Activated CD4-positive, alpha-beta T cell treated with anti-CD3 and anti-CD28 coated beads, Interleukin-2, amount 50 U/mL, for 16 hours (primary cell): ENCODE measurements around the gene RASSF10.
A peak's percentile ranks its signal among the peaks of the same experiment; 100 is the strongest.
"Not testable (repeated sequence)": the region's sequence is repeated elsewhere in the genome, so short reads cannot be mapped to it uniquely, and the experiment has no call there.

Source experiments
- DNase-seq: peaks from one replicate; pipeline ENCODE4 v3.0.0-alpha.2; 2020

The RASSF10 gene

DNA sequence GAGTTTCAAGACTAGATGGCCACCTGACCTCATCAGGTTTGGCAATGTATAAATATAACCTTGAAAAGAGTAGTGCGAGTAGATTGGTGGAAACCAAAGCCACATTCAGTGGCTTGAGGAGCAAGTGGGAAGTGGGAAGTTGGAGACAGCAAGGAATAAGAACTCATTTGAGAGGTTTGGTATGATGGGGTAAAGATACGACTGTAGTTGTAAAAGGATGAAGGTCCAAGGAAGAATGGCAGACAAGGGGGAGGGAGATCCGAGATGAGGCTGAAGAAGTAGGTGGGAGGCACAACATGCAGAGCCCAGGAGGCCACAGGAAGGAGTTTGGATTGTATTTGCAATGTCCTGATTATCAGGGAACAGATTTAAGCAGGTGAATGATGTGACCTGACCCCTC lies 20.8 kb downstream of the RASSF10 start:
- DNase-seq = no peak

DNA sequence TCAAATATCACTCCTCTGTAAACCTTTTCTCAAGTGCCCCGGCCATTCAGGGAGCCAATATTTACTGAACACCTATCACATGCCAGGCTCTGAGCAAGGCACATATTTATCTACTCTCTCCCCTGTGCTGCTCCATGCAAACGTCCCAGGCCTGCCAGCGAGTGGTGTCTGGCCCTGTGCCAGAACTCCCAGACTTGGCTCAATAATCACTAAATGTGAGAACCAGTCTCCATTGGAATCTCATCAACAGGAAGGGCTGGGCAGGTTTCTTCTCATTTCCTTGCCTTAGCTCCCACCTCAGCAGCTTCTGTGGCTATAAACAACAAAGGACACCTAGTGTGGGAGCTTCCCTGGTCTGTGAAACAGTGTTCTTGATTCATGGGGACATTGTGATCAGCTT lies 21.7 kb downstream of the RASSF10 start:
- DNase-seq = no peak

DNA sequence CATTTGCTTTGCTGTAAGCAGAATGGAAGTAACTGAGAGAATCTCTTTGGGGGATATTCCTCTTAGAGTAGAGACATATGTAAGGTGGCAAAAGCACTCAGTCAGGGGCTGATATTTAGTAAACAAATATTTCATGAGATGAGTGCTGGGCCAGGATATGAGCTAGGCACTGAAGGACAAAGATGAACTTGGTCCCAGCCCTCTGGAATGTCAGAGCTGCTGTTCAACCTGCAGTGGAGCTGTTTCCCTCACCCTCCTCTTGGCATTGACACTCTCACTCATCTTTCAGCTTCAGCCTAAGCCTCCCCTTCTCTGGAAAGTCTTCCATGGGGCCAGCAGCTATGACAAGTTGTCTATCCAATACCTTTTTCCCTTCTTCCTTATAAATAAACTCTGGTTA lies 22.2 kb downstream of the RASSF10 start:
- DNase-seq = no peak

DNA sequence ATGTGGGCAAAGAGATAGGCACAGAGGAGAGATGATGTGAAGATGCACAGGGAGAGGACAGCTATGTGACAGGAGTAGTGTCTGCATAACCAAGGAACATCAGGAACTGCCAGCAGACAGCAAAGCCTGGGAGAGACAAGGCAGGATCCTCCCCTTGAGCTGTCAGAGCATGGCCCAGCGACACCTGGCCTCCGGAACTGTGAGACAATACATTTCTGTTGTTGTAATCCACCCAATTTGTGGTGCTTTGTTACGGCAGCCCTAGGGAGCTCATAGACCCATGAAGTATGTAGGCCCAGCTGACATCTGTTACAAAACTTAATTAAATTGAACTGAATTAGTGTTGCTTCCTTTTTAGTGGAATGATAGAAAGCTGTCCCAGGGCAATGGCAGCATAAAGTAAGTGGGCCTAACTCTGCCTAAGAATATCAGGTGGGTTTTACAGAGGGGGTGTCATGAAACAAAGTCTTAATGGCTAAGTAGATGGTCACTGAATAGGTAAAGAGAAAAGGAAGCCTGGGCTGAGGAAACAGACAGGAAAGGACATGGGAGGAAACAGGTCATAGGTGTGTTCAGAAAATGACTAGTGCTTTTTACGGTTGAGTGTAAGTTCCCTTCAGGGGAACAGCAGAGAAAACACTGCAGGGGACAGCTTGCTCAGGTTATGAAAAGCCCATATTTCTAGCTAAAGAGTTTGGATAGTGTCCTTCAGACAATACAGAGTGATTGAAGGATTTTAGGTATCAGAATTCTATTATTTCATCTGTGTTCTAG lies 24.8 kb downstream of the RASSF10 start:
- no peak for DNase-seq

DNA sequence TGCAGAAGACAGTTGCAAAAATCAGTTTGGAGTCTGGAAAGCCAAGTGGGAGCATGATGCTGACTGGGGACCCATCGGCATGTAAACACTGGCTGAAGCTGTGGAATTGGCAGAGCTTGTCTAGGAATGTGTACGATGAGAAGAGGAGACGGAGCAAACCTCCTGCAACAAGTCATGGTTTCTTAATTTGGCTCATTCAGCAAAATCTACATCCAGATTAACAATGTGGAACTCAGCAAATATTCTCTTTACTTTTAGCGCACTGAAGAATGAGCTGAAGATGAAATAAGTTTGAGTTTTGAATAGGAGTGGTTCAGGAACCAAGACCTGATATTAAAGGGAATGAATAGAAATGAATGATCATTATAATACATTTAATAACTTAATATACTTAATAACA lies 26.6 kb downstream of the RASSF10 start:
- no peak for DNase-seq

DNA sequence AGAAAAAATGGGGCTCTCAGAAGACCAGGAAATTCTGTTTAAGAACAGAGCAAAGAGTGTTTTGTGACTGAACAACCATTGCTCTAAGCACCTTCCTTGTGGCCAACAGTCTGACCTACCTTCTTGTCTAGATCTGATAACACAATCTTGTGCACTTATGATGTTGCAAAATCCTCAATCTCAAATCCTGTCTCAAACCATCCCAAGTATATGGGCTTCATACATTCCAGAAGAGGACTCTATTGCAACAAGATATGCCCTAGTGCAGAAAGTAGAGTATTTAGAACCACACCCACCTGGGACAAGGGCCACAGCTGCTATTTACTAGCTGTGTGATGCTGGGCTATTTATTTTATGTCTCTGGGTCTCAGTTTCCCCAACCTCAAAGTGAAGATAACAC lies 27.1 kb downstream of the RASSF10 start:
- no peak for DNase-seq

DNA sequence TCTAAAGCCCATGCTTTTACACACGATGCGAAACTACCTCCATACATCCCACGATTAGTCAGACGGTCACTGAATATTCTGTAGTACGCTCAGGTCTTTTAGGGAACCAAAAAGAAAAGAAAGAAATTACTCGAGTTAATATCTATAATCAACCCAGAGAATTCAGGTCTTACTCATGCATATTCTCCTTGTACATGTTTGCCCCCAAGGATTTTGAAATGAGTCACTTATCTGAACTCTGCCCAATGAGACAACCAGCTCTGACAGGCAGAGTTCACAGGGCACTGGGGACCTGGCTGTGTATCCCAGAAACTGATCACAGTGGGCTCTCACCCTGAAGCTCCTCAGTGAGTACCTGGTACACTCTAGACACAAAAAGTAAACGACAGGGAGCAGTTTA lies 29.2 kb downstream of the RASSF10 start:
- DNase-seq = no peak

DNA sequence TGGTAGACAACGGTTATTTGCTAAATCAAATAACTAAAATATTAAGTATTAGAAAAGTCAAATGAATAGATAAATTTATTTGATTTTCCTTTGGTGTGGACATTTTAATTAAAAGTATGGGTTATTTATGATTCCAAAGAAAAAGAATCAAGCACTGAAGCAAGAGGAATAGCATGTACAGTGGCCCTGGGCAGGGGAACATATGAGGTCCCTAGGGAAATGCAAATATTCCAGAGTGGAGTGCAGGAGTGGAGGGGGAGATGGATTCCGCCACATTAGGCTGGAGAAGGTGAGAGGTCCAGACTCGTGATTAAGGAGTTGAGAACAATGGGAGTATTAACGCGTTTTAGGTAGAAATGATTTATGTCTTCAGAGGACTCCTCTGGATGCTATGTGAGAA lies 30.0 kb downstream of the RASSF10 start:
- DNase-seq = no peak

DNA sequence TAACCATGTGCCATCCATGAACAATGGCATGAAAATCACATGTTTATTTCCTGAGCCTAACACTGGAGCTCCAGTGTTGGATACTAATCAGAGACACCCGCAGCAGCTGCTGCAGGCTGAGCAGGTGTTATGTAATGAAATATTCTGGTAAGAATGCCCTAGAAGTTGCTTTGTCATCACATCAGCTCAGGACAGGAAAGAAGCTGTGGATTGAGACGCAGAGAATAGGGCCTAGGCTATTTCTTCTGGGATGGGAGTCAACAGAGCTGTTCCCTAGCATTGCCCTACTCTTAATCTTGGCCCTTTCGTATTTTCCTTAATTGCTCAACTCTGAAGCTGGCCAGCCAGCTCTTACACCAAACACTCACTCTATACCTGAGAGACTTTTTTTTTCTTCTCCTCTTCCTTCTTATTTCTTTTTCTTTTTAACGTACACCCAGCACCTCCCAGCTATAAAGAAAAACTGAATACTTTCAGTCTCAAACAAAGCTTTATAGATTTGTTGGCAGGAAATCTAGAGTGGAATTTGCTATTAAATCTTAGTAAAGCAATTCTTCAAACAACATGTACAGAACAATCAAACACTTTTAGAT lies 31.9 kb downstream of the RASSF10 start:
- DNase-seq = no peak

DNA sequence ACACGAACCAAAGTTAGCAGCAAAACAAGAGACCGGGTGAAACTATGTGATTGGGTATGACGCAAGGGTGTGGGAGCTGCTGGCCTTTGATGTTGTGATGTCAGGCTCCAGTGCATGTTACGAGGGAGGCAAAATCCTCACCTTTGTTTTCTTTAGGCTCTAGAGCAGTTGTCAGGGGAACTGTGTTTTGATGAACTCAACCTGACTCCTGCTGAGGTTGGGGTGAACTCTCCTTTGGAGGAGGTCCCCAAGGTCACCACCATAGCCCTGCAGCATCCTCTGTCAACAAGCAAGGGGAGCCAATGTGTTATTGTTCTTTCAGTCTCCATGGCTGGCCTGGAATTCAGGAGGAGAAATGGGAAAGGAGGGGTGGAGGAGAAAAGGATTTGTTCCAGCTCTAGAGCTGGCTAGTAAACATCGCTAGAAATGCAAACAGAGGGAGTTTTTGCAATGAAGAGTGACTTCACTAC lies 33.8 kb downstream of the RASSF10 start:
- DNase-seq = no peak

DNA sequence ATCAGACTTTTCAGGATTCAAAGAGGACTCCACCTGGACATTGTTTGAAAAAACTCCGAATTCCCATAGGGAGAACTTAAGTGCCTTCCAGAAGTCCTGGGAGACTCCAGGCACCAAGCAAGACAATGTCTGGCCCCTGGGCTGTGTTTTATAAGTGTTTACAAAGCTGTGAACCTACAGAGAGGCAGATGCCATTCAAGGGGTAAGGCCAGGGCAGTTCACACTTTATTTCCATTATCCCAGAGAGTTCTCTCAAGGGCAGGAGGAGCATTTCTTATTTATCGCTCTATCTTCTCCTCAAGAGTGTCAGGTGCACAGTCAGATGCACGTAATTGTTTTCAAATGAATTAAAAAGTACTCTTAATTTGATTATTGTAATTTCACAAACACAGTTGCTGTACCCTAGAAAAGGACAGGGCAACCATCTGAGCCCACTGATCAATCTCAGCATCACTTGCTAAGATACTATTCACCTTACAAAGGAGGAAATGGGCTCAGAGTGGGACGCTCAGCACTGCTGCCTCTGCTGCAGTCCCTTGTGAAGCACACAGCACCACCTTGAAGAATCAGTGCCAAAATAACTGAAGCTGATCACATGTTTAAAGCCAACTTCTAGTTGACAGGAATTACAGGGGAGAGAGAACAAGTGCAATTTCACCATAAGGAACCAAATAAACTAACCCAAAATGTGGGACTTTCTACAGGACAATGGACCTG lies 35.0 kb downstream of the RASSF10 start:
- DNase-seq = no peak

DNA sequence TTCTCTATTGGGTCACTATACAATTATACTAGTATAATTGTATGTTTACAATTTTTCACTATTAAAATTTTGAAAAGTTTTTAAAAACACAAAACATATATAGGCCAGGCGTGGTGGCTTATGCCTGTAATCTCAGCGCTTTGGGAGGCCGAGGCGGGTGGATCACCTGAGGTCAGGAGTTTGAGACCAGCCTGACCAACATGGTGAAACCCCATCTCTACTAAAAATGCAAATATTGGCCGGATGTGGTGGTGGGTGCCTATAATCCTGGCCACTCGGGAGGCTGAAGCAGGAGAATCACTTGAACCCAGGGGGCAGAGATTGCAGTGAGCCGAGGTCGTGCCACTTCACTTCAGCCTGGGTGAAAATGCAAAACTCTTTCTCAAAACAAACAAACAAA lies 36.0 kb downstream of the RASSF10 start:
- DNase-seq = not testable (repeated sequence)

DNA sequence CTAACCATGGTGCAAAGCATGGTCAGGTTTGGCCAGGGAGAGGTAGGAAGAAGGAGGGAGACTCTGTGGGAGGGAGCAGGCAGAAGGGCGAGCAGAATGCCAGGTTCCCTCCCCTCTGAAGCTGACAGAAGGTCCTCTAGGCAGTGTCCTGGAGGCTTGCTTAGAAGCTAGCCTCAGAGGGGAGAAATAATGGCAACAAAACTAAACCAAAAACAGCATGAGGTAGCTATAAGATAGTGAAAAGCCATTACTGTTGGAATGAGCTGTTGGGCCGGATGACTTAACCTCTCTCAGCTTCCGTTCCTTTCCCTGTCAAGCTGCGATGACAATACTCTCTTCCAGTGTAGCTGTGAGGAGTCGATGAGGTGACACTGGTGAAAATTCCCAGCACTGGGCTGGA lies 36.6 kb downstream of the RASSF10 start:
- no peak for DNase-seq

DNA sequence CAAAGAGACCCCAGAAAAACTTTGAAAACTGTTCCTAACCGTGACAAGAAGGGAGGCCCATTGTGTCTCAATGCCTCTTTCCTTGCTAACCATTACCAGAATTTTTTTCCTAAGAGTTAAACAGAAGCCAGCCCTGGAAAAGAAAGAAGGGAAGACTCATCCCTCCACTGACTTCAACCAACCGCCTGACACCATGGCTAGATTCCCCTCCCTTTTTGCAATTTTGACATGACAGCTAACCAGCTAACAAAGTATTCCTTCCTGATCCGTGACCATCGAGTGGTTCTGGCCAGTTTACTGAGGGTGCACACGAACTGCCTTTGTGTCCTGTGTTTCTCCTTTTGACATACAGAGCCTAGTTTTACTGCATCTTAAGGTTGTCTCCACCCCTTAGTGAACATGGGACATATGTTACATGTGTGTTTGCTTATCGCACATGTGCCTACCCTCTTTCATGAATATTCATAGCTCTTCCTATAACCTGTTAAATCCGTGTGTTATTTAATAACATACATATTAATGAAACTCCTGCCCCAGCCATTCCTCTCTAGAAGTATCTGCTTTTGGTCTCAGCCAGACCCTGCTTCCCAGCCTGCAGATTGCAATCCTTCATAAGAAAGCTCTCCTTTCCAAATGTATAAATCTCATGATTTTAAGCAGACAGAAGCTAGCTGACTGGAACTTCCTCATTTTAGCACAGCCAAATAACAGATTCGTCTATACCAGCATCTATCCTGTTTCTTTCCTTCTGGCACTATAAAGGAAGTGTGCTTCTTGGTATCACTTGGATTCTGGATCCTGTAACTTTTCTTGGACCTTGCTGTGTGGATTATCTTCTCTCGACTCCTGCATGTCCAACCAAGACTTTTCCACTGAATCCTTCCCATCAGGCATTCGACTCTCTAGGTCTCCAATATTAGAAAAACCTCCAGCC lies 37.8 kb downstream of the RASSF10 start:
- DNase-seq = no peak

DNA sequence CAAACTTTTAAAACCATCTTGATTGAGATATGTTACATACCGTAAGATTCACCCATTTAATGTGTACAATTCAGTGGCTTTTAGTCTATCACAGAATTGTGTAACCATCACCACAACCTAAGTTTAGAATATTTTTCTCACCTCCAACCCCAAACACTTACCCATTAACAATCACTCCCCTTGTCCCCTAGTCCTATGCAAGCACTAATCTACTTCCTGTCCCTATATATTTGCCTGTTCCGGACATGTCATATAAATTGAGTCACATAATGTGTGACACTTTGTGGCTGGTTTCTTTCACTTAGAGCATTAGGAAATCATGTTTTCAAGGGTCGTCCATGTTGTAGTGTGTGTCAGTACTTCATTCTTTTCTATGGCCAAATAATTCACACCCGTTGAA lies 38.8 kb downstream of the RASSF10 start:
- DNase-seq = no peak

DNA sequence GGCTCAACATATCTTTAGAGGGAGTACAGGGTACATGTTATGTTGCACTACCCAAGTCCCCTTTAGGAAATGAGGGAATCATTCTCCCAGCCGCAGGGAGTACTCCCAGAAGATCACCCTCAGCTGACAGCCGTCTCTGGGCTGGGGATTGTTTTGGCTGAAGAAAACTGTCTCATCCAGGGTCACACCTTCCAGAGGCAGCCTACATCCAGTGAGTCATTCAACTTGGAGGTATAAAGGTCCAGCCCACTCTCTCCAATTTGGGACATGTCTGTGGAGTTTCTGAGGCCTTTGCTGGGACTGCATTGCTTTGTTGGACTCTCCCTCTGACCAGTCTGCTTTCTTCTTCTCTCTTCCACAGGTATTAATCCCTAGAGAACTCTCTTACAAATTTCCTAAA lies 42.1 kb downstream of the RASSF10 start:
- DNase-seq = no peak

DNA sequence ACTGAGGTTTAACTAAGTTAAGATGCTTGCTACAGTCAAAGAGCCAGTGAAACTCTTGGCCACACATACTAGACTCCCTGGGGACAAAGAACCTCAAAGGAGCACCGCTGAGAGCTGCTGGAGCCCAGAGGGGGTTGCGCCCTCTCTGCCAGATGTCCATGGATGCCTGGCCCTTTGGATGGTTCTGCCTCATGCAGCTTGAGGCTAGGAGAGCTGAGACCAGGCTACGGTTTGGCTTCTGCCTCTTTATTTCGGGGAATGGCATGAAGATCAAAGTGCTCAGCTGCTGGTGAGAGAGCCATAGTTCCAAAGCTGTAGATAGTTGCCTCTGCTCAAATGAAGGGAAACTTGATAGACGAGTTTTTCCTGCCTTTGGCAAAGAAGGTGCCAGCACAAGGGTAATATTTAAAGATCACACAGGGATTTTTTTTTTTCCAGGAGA lies 43.0 kb downstream of the RASSF10 start:
- no peak for DNase-seq

DNA sequence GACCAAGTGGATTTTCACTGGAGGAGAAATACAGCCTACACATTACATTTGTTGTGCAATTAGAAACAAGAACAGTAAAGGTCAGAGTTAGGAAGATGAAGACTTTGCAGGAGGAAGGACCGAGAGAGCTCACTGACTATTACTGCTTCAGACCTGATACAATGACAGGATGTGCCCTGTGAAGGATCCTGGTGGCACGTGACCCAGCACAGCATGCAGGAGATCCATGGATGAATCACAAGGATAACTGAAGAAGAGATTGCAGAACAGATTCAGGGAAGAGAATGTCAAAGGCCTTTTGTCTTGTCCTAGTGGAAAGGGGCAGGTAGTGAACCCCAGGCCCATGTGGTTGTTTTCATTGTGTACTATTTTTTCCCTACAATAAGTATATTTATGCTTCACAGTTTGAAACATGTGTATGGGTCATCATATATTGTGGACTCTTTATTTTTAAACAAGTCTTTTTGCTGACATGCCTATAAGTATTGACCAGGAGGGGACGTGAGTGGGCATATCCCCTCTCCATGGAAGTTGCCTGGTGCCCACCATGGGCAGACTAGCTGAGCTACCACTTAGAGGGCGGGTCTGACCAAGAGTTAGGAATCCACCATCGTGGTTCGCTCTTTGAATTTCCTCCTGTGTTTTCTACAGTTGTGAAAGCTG lies 44.3 kb downstream of the RASSF10 start:
- no peak for DNase-seq

DNA sequence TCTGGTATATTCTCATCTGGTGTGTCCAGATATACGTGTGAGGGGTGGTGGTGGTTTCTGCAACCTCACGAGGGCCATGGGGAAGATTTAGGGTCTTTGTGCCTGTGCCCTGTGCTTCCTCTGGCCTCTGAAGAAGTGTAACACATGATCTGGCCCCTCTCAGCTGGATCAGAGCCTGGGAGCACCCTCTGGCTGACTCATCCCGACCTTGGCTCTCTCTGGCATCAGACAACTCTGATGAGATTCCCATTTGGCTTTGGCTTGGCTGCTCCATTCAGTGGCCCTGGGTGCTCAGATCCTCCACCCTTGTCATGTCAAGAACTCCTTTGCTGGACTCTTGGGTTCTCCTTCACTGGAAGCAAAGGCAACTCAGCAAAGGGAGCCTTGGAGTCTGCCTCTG lies 45.2 kb downstream of the RASSF10 start:
- DNase-seq = no peak

DNA sequence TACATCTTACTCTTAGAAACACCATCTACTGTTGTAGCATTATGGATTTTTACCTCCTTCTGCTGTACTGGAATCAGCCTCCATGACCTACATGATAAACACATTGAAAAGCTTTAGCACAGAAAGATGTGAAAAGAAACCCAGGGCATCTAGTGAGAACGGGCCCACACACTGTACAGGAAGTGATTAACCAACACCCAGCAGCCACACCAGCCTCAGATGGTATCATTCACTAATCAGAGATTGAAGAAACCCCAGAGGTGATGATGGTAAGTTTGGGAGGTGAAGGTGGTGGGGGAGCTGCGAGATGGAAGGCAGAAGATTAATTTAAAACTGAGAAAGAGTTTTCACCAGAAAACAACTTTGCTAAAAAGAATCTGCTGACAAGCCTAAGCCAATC lies 46.1 kb downstream of the RASSF10 start:
- DNase-seq = peak; percentile 26

DNA sequence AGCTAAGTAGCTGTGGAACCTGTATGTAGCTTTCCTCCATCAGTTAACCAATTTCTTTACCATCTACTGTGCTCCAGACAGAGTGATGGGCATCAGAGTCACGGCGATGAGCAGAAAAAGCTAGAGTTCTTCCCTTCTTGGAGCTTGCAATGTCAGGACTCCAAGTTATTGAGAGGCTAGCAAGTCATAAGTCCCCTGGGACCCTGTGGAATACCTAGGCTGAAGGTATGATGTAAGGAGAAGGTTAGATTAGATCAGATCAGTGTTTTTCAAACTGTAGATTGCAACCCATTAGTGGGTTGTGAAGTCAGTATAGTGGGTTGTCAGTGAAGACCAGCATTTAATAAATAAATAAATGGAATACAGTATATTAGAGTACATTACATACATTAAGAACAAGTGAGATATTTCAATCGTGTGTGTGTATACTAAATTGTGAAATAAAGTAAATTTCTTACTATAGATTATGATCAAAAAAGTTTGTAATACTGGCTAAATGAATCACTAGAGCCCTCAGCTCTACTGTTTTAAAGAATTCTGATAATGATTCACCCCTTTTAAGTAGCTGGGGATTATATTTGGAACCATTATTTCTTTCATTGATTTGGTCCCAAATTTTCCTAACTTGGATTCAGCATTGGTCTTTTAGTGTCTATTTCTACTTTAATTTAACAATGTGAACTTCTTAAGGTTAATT lies 52.3 kb downstream of the RASSF10 start:
- no peak for DNase-seq
